SU-DHL-6 (cell line): Measurements from ENCODE around the gene TMED10.
A peak's percentile ranks its signal among the peaks of the same experiment; 100 is the strongest.

ENCODE experiments used
- H2AFZ ChIP-seq: fragments of 200-600 bp; sonication (generic); 2 replicates; pipeline ENCODE4 v1.6.1; 2014; ENCODE audit warnings: low read depth, mild to moderate bottlenecking, moderate library complexity, mixed read lengths, antibody characterized with exemption, low read length; ENCODE audit not compliant: severe bottlenecking
- H3F3A ChIP-seq: fragments of 200-600 bp; shearing (Covaris generic); 2 replicates; pipeline ENCODE4 v1.6.0; 2016; ENCODE audit warnings: antibody characterized with exemption, mild to moderate bottlenecking; ENCODE audit not compliant: insufficient read depth
- H3K27ac ChIP-seq: fragments of 200-600 bp; sonication (generic); 2 replicates; pipeline ENCODE4 v1.5.1; 2016; ENCODE audit warnings: low read depth, mild to moderate bottlenecking, low read length, moderate library complexity, mixed read lengths
- H3K27me3 ChIP-seq: fragments of 200-600 bp; sonication (generic), shearing (Covaris generic); 2 replicates; pipeline ENCODE4 v1.6.0; 2014; ENCODE audit warnings: mild to moderate bottlenecking, low read length
- H3K36me3 ChIP-seq: fragments of 200-600 bp; sonication (generic); 2 replicates; pipeline ENCODE4 v1.6.1; 2014; ENCODE audit warnings: mild to moderate bottlenecking, low read length, mixed read lengths
- H3K4me2 ChIP-seq: fragments of 300-600, 200-600 bp; shearing (Covaris generic), sonication (generic); 2 replicates; pipeline ENCODE4 v1.6.0; 2014; ENCODE audit warnings: low read length, low read depth, mild to moderate bottlenecking; ENCODE audit not compliant: poor library complexity, severe bottlenecking
- H3K4me3 ChIP-seq: fragments of 200-600 bp; sonication (generic); 2 replicates; pipeline ENCODE4 v1.5.1; 2014; ENCODE audit warnings: antibody characterized with exemption, low read length, mild to moderate bottlenecking, mixed read lengths; ENCODE audit not compliant: insufficient read depth, poor library complexity, severe bottlenecking
- H3K79me2 ChIP-seq: fragments of 200-600 bp; sonication (generic); 2 replicates; pipeline ENCODE4 v1.6.1; 2014; ENCODE audit warnings: mild to moderate bottlenecking, low read length, moderate library complexity; ENCODE audit not compliant: insufficient read depth
- H3K9ac ChIP-seq: fragments of 200-600 bp; sonication (generic); 2 replicates; pipeline ENCODE4 v1.7.0; 2014; ENCODE audit warnings: mild to moderate bottlenecking, low read length
- H3K9me2 ChIP-seq: fragments of 200-600 bp; sonication (generic); replicated peaks from 2 replicates; pipeline ENCODE4 v1.6.1; 2014; ENCODE audit warnings: low read length; ENCODE audit not compliant: insufficient read depth
- H3K9me3 ChIP-seq: fragments of 200-600 bp; sonication (generic); 2 replicates; pipeline ENCODE4 v1.6.1; 2014; ENCODE audit warnings: low read length, mixed read lengths; ENCODE audit not compliant: insufficient read depth
- H4K20me1 ChIP-seq: fragments of 200-600 bp; sonication (generic); 2 replicates; pipeline ENCODE4 v1.6.1; 2014; ENCODE audit warnings: low read depth, mild to moderate bottlenecking, antibody characterized with exemption, low read length, moderate library complexity, mixed read lengths
- CTCF ChIP-seq: fragments of 200-600 bp; sonication (generic); IDR thresholded peaks from one replicate; pipeline ENCODE4 v1.5.1; 2017; ENCODE audit warnings: antibody characterized with exemption, mild to moderate bottlenecking, low read length, moderate library complexity; ENCODE audit not compliant: insufficient read depth, poor library complexity, severe bottlenecking
- EZH2phosphoT487 ChIP-seq: fragments of 200-600 bp; sonication (generic), shearing (Covaris generic); conservative IDR thresholded peaks from 2 replicates; pipeline ENCODE4 v1.6.1; 2018; ENCODE audit warnings: mild to moderate bottlenecking, antibody characterized with exemption, low read length, moderate library complexity, mixed read lengths

The TMED10 gene

GRCh38 chr14:75126121-75126544 is 50.3 kb downstream of the TMED10 start:
- TF ChIP-seq EZH2phosphoT487, result no peak
- TF ChIP-seq CTCF, result no peak
- Histone ChIP-seq H3K36me3 (no peaks in the 10 kb centered on the region), H3K27me3 (no peaks in the 10 kb centered on the region), H3K9me3 (no peaks in the 10 kb centered on the region), H3F3A (peaks cover 8% of the 10 kb centered on the region), H3K9me2 (no peaks in the 10 kb centered on the region), H2AFZ (no peak overlapping the region), H3K79me2 (peaks cover 25% of the 10 kb centered on the region), H3K4me2 (peak overlapping the region; percentile 90), H4K20me1 (no peaks in the 10 kb centered on the region), H3K9ac (peak overlapping the region; percentile 95), H3K4me3 (peak overlapping the region; percentile 92), H3K27ac (peak overlapping the region; percentile 66)

GRCh38 chr14:75125617-75126016 is 50.8 kb downstream of the TMED10 start:
- no peaks in the 10 kb centered on the region for H3K9me3 ChIP-seq
- no peak overlapping the region for H3K27ac ChIP-seq
- H3K27me3 ChIP-seq, result no peaks in the 10 kb centered on the region
- H3K9me2 ChIP-seq, result no peaks in the 10 kb centered on the region
- no peaks in the 10 kb centered on the region for H4K20me1 ChIP-seq
- H2AFZ ChIP-seq, result no peak overlapping the region
- peak overlapping the region; percentile 92 for H3K4me3 ChIP-seq
- TF ChIP-seq EZH2phosphoT487, result no peak
- no peak for TF ChIP-seq CTCF
- H3K4me2 ChIP-seq, result peak overlapping the region; percentile 90
- peak overlapping the region; percentile 95 for H3K9ac ChIP-seq
- peaks cover 25% of the 10 kb centered on the region for H3K79me2 ChIP-seq
- peaks cover 8% of the 10 kb centered on the region for H3F3A ChIP-seq
- no peaks in the 10 kb centered on the region for H3K36me3 ChIP-seq

GRCh38 chr14:75123991-75124390 is 52.4 kb downstream of the TMED10 start:
- no peaks in the 10 kb centered on the region for H3K9me3 ChIP-seq
- H3K36me3 ChIP-seq, result peaks cover 4% of the 10 kb centered on the region; the same call in 1 of the 2 replicates
- no peak overlapping the region for H3K9ac ChIP-seq
- H3F3A ChIP-seq, result peaks cover 8% of the 10 kb centered on the region
- H2AFZ ChIP-seq, result no peak overlapping the region
- H3K79me2 ChIP-seq, result peaks cover 25% of the 10 kb centered on the region
- H3K27ac ChIP-seq, result no peak overlapping the region
- H4K20me1 ChIP-seq, result no peaks in the 10 kb centered on the region
- no peak overlapping the region for H3K4me2 ChIP-seq
- TF ChIP-seq CTCF (no peak), EZH2phosphoT487 (no peak)
- no peaks in the 10 kb centered on the region for H3K27me3 ChIP-seq
- no peak overlapping the region for H3K4me3 ChIP-seq
- H3K9me2 ChIP-seq, result no peaks in the 10 kb centered on the region
